OCI-LY3 (cell line): ENCODE data around the gene KCNIP1.

Source experiments
- CTCF ChIP-seq: fragments of 200-600, 300-600 bp; sonication (generic); IDR thresholded peaks from 2 replicates; pipeline ENCODE4 v1.5.1; 2014; ENCODE audit warnings: antibody characterized with exemption, low read length, low read depth
- EZH2phosphoT487 ChIP-seq: fragments of 200-600 bp; shearing (Covaris generic); IDR thresholded peaks from 2 replicates; pipeline ENCODE4 v1.6.1; 2018; ENCODE audit warnings: antibody characterized with exemption, mixed run types, low read depth

GRCh38 chr5:170570476-170570875 is 66.7 kb downstream of the KCNIP1 start:
- TF ChIP-seq CTCF (no peak), EZH2phosphoT487 (no peak)
